ENCODE measurements around the gene KLHL40.

DNA sequence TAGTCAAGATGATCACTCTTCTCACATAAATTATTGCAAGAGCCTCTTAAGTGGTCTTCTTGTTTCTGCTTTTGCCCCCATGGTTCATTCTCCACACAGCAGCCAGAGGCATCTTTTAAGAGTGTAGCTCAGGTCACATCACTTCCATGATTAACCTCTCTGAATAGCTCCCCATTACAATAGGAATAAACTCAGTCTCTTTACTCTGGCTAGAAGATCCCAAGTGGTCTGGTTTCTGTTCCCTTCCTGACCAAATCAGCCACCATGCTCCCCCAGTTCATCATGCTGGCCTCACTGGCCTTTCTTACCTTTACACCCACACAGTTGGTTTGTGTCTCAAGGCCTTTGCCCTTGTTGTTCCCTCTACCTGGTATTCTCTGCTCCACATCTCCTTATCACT is 9.0 kb downstream of the KLHL40 start:
- TF ChIP-seq CTCF (conservative IDR thresholded peaks at IDR 0.05), result no peak
- TF ChIP-seq ZFX (IDR thresholded peaks at IDR 0.05), result no peak

Data from C4-2B (cell line).